GM19468 (cell line): ENCODE results near the gene SLC22A5.
A peak's percentile ranks its signal among the peaks of the same experiment; 100 is the strongest.
"Not testable (repeated sequence)": the region's sequence is repeated elsewhere in the genome, so short reads cannot be mapped to it uniquely, and the experiment has no call there.

Source experiments
- ATAC-seq: cut with Tn5 transposase; IDR thresholded peaks from one replicate; pipeline ENCODE4 v1.9.1; 2021; ENCODE audit warnings: mild to moderate bottlenecking, moderate library complexity, moderate number of reproducible peaks; ENCODE audit not compliant: unreplicated experiment; ENCODE audit errors: extremely low read depth

The SLC22A5 gene

DNA sequence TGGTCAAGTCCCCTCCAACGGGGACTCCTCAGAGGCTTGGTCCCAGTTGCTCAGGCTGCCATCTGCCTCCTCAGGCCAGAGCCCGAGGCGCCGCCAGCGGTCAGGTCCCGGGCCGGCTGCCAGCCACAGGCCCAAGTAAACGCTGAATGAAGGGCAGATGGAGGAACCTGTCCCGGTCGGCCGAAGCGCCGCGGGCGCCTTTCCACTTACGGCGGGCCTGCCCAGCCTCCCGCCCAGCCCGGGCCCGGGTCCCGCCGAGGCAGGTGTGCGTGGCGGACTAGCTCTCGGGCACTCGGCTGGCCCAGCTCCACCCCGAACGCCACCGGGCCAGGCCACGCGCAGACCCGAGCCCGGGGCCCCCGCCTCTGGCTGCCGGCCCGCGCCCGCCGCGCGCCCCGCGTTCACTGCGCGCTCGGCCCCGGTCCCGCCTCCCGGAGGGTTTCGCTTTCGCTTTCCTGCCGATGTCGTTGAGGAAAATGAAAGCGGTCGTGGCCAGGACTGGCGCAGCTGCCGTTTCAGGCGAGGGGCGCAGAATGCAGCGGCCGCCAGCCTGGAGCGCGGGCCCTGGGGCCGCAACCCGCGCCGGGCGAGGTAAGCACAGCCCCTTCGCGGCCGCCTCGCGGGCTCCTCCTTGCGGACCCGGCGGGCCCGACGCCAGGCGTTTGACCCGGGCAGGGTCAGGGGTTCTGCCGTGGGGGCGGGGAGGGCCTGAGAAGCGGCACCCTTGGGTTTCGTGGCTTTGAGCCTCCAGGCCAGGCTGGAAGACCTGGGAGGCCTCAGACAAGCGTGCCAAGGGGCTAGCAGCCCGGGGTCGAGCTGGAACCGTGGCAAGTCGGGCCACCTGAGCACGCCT is 41.2 kb downstream of the SLC22A5 start:
- peak; percentile 50 for ATAC-seq

DNA sequence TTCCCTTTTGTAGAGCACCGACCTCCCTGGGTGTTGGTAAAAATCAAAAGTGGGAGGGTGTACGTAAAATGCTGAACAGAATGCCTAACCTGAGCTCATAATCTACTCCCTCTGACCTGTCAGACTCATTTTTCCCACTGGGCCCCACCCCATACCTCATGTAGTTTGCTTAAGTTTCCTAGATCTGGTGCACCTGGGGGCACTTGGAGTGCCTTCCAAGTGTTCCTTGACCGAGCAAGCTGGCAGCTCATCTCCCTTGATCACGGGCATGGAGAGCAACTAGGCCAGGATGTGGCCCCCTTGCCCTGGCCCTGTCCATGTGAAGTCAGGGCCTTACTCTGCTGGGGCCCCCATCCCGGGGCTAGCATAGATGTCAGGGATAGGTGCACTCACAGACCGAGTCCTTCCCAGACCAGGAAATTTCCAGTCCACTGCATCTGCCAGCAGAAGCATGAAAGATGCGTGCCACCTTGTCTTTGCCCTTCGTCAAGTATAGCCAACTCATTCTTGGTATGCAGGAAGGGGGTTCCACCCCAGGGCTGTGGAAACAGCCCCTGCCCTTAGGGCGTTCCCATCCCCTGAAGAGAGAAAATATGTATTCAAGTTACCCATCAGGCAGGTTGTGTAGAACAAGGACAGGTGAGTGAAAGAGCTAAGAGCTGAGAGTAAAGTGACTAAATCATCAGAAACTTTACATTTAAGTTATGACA is 41.9 kb downstream of the SLC22A5 start:
- no peak for ATAC-seq

- ATAC-seq: no peak
Measured at GRCh38 chr5:132413567-132413966, 44.1 kb downstream of the SLC22A5 start.

- ATAC-seq: no peak
Measured at GRCh38 chr5:132414634-132415378, 45.3 kb downstream of the SLC22A5 start.

DNA sequence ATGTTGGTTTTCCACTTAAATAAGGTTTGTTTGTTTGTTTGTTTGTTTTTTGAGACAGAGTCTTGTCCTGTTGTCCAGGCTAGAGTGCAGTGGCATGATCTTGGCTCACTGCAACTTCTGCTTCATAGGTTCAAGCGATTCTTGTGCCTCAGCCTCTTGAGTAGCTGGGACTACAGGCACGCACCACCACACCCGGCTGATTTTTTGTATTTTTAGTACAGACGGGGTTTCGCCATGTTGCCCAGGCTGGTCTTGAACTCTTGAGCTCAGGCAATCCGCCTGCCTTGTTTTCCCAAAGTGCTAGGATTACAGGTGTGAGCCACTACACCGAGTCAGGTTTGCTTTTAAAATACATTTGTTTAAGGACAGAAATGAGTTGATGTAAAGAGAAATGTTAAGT is 46.0 kb downstream of the SLC22A5 start:
- not testable (repeated sequence) for ATAC-seq

- ATAC-seq: no peak
Measured at GRCh38 chr5:132416306-132417009, 46.9 kb downstream of the SLC22A5 start.

DNA sequence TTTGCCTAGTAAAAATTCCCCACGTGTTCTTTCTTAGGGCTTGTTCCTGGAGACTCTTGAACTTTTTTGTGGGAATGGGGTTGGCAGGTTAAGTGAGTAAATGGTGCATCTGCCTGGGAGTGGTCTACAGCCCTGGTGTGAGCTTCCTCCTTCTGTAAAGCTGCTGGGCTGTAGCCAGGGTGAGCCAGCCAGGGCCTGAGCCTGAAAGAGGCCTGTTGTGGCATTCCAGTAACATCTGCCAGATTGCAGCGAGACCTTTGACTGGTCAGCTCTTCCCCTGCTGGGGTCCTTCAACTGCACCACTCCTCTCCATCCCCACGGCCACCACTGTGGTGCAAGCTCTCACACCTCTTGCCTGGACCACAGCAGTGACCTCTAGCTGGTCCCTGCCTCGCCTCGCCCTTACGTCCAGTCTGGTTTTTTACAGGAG is 47.5 kb downstream of the SLC22A5 start:
- no peak for ATAC-seq

DNA sequence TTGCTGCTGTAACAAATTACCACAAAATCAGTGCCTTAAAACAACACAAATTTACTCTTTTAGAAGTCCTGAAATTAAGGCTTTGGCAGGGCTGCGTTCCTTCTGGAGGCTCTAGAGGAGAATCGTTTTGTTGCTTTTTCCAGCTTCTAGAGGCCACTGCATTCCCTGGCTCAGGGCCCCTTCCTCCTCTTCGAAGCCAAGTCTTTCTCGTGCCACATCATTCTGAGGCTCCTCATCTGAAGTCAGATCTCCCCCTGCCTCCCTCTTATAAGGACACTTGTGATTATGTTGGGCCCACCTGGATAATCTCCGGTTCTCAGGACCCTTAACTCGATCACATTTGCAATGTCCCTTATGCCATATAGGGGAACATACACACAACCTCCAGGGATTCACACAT is 48.0 kb downstream of the SLC22A5 start:
- ATAC-seq: no peak

GRCh38 chr5:132417889-132418485 is 48.5 kb downstream of the SLC22A5 start:
- no peak for ATAC-seq

GRCh38 chr5:132418881-132419280 is 49.4 kb downstream of the SLC22A5 start:
- no peak for ATAC-seq

GRCh38 chr5:132419502-132420468 is 50.3 kb downstream of the SLC22A5 start:
- ATAC-seq: no peak

GRCh38 chr5:132420706-132421272 is 51.3 kb downstream of the SLC22A5 start:
- peak; percentile 41 for ATAC-seq

DNA sequence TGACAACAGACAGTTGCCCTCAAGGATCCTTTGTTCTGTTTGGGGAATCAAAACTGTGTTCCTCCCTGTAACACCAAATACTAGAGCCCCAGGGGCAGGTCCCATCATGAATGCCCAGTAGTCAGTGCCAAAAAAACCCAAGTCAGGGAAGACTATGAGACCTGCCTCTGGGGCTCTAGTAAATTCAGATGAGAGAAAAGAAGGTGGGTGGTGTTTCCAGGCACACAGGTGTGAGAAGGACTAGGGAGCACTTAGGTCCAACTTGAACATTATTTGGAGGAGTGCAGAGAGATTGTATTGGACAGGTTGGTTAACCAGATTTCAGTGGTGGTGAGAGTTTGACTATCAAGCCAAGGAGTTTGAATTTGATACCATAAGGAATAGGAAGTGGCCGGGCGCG is 52.0 kb downstream of the SLC22A5 start:
- ATAC-seq: no peak

DNA sequence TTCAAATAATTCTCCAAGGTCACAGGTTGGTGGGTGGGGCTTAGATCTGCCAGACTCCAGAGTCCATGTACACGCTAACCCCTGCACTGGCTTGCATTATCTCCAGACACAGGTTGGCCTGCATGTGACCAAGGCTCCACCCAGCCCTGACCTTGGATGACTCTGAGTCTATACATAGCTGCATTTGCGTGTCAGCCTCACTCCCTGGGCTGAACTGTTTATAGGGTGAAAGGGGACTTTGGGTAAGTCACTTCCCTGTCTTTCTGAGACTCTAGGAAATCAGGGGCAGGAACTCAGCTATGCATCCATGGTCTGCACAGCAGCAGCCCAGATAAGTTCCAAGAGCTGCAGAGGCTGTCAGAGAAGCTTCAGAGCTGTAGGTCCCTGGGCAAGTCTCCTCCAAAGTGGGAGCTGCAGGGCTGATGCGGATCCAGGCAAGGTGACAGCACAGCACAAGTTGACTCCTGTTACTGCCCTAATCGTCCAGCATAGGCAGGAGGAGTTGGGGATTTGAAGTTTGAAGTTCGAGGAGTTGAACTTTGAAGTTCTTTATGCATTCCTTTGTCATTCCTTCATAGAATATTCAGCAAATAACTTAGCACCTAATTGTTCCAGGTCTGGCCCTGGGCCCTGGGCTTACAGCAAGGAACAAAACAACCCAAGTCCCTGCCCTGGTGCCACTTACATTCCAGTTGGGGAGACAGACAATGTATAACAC is 53.4 kb downstream of the SLC22A5 start:
- no peak for ATAC-seq

DNA sequence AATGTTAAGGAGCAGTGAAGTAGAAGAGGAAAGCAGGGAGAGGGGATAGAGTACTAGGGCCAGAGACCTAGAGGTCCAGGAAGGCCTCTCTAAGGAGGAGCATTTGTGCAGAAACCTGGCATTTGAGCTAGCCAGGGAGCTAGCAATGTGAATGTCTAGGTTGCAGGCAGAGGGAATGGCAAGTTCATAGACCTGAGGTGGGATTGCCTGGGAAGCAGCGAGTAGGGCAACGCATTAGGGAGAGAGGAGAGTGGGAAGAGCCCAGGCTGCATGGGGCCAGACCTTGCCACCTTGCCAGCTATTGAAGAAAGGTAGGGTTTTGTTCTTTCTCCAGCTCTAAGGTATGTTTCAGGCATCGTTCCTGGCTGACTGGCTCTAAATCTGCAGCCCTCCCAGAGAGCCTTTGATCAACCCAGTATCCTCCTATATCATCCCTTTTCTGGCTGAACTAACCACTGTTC is 54.0 kb downstream of the SLC22A5 start:
- ATAC-seq: no peak

GRCh38 chr5:132424167-132424880 is 54.8 kb downstream of the SLC22A5 start:
- ATAC-seq: no peak
